Activated naive CD4-positive, alpha-beta T cell treated with anti-CD3 and anti-CD28 coated beads, Interleukin-2, amount 10 ng/mL, durations not matched to agents 7 days and 5 days (primary cell): Measurements from ENCODE around the gene CATSPERE.
A peak's percentile ranks its signal among the peaks of the same experiment; 100 is the strongest.
"Not testable (repeated sequence)": the region's sequence is repeated elsewhere in the genome, so short reads cannot be mapped to it uniquely, and the experiment has no call there.

Experiments used
- CTCF ChIA-PET: fragments of 350-600 bp; sonication (Branson Sonifier 250); formaldehyde crosslinking; loops from one replicate; lab custom pipeline; 2021; ENCODE audit warnings: antibody characterized with exemption; lab: Charles Lee
- DNase-seq: peaks from one replicate; pipeline ENCODE4 v3.0.0-alpha.2; 2020
- H3K27ac Mint-ChIP-seq: one replicate; pipeline ENCODE4 v1.8.0; 2021; ENCODE audit warnings: mild to moderate bottlenecking, moderate library complexity, mixed read lengths
- H3K27me3 Mint-ChIP-seq: one replicate; pipeline ENCODE4 v1.8.0; 2021; ENCODE audit warnings: mild to moderate bottlenecking, mixed read lengths
- H3K36me3 Mint-ChIP-seq: one replicate; pipeline ENCODE4 v1.8.0; 2021; ENCODE audit warnings: mixed read lengths
- H3K4me1 Mint-ChIP-seq: one replicate; pipeline ENCODE4 v1.8.0; 2021; ENCODE audit warnings: mixed read lengths
- H3K4me3 Mint-ChIP-seq: one replicate; pipeline ENCODE4 v1.8.0; 2021; ENCODE audit warnings: mild to moderate bottlenecking, moderate library complexity, mixed read lengths
- H3K9me3 Mint-ChIP-seq: one replicate; pipeline ENCODE4 v1.8.0; 2021; ENCODE audit warnings: mixed read lengths

CATSPERE gene

DNA sequence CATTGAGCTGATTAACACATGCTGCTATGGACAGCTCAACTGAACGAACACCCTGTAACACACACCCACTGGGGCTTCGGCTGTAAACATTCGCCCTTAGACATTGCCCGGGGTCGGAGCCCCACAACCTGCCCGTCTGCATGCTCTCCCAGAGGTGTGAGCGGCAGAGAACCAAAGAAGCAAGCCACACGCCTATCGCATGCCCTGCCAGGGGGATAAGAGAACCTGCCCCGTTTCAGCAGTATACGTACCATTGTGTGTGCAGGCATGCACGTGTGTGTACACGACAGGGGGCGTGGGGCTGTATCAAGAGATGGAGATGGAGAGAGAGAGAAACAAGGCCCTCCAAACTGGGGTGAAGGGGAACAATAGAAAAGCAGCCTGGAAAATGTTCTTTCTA, 181.9 kb downstream of the CATSPERE start:
- Mint-ChIP-seq H3K4me3 (no peak overlapping the region), H3K36me3 (no peaks in the 10 kb centered on the region), H3K27ac (no peak overlapping the region), H3K4me1 (no peaks in the 10 kb centered on the region), H3K9me3 (no peaks in the 10 kb centered on the region), H3K27me3 (peaks cover 6% of the 10 kb centered on the region)
- CTCF ChIA-PET, result interaction anchor here (0.6 kb wide), 1 partner anchor 158 kb away, joined by 3 read pairs; no protein-coding TSS in a partner anchor
- DNase-seq, result no peak

DNA sequence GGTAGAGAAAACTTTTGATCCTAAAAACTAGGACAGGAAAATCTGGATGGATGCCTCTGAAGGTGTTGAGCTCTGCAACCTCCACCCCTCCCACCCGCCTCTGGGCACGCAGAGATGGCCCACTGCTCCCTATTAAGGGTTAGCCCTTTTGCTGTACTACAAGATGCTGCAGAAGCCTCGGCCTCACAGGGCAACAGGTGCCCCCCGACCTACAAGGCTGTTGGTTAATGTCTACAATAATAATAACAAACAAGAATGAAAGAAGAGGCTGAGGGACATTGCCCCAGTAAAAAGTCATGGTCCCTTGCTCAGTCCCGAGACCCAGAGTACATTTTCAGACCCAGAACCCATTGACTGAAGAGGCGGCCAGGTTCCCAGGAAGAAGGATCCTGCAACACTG, 184.3 kb downstream of the CATSPERE start:
- Mint-ChIP-seq H3K27me3 (peaks cover 7% of the 10 kb centered on the region), H3K4me3 (no peak overlapping the region), H3K4me1 (no peaks in the 10 kb centered on the region), H3K27ac (no peak overlapping the region), H3K9me3 (no peaks in the 10 kb centered on the region), H3K36me3 (no peaks in the 10 kb centered on the region)
- no peak for DNase-seq
- CTCF ChIA-PET, result no interaction called here

DNA sequence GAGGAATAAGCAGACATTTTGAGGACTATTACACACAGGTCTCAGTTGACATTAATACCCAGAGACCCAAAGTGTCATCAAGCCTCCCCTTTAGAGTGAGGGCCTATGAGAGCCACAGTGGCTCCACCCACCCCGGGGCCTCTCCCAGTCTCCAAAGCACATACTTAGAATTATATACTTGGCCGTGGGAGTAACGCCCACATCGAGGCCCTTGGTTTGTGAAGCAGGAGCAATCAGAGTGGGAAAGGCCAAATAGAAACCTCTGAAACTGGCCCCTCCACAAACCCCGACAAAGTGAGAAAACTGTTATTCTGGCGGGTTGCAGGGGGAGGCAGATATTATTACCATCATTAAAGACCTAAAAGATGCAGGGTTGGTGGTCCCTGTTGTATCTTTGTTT, 184.8 kb downstream of the CATSPERE start:
- Mint-ChIP-seq H3K4me1 (no peaks in the 10 kb centered on the region), H3K9me3 (no peaks in the 10 kb centered on the region), H3K27me3 (peaks cover 7% of the 10 kb centered on the region), H3K27ac (no peak overlapping the region), H3K36me3 (no peaks in the 10 kb centered on the region), H3K4me3 (no peak overlapping the region)
- no peak for DNase-seq
- CTCF ChIA-PET, result no interaction called here

DNA sequence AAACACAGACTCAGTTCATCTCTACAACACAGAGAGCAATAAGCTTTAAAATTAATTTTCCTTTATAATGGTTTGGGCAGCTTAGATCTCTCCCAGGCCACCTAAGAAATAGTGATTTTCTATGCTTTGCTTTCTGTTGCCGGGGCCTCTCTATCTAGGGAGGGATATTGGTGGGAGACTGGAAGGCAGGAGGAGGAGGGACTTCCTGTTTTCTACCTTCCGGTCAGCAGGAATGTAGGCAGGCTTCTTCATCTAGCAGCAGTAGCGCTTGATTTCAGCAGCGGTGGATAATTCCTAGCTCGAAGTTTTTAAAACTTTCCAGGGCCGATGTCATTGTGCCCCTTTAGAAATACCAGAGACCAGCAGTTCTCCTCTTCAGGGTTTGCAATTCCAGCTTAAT, 186.7 kb downstream of the CATSPERE start:
- Mint-ChIP-seq H3K36me3 (peaks cover 3% of the 10 kb centered on the region), H3K4me1 (peaks cover 11% of the 10 kb centered on the region), H3K27ac (no peak overlapping the region), H3K4me3 (no peak overlapping the region), H3K27me3 (peaks cover 7% of the 10 kb centered on the region), H3K9me3 (no peaks in the 10 kb centered on the region)
- CTCF ChIA-PET, result interaction anchor here (1.0 kb wide), 1 partner anchor 44 kb away, joined by 3 read pairs; no protein-coding TSS in a partner anchor
- DNase-seq, result no peak

DNA sequence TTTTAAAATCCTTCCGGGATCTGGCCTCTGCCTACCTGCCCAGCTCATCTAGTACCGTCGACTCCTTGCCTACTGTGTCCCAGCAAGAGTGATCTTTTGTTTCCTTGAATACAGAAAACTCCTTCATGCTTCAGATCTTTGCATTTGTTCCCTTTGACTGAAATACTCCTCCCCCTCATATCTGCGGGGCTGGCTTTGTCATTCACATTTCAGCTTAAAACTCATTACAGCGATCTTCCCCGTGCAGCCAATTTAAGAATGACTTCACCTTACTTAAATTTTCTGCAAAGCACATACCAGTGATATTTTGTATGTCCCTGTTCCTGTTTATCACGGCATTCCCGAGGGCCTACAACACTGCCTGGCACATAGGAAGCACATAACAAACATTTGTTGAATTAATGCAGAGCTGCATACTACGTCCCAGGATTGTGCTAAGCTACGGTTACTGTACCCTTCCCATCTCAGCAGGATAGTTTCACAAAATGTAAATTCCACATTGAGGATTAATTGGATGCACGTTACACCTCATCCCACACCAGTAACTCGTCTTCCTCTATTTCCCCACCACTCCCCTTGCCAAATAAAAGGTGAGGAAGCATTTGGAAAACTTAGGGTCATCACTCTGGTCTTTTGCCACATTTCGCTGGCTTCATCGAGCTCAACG, 191.0 kb downstream of the CATSPERE start:
- Mint-ChIP-seq H3K27ac (peak overlapping the region; percentile 85), H3K27me3 (peaks cover 3% of the 10 kb centered on the region), H3K4me1 (peaks cover 12% of the 10 kb centered on the region), H3K9me3 (no peaks in the 10 kb centered on the region), H3K4me3 (no peak overlapping the region), H3K36me3 (peaks cover 8% of the 10 kb centered on the region)
- DNase-seq, result no peak
- CTCF ChIA-PET, result interaction anchor here (0.7 kb wide), 1 partner anchor 47 kb away, joined by 3 read pairs; no protein-coding TSS in a partner anchor

DNA sequence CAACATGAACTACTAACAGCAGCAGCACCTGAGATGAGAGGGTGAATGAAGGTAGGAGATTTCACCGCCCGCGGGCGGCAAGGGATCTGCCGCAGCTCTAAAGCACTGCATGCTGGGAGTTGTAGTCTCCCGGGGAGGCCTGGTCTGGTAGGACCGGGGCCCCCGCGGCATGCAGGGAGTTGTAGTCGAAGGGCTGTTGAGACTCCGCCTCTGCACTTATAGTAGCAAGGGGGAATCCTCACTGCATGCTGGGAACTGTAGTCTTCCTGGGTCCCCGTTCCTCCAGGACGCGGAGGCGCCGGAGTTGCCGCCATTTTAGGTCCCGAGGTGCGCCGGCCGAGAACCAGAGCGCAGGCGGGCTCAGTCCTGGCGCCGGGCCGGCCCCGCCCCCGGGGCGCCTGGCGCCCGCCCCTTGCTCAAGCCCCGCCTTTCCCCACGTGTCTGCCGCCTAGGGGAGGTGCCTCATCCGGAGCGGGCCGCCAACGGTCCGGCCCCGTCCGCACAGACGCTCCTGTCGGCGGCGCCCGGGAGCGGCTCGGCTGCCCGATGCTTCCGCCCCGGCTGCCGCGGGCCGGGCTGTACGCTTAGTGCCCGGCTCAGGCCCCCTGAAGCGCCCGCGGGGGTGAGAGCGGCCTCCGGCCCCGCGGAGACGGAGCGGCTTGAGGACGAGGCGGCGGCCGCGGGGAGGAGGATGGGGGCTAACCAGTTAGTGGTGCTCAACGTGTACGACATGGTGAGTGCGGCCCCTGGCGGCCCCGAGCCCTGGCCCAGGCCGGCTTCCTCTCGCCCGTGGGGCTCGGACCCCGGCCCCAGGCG, 191.8 kb downstream of the CATSPERE start, which contains the start of gene DESI2:
Gene DESI2, plus strand, starts transcription at position 504 of the 816 bp plus-strand sequence. Its CDS starts 188 bp downstream, at position 692.
- Mint-ChIP-seq H3K27me3 (peaks cover 2% of the 10 kb centered on the region), H3K4me3 (no peak within 1 kb of the TSS), H3K9me3 (no peaks in the 10 kb centered on the region), H3K27ac (peak within 1 kb of the TSS; percentile 85), H3K36me3 (peaks cover 16% of the 10 kb centered on the region), H3K4me1 (peaks cover 18% of the 10 kb centered on the region)
- peak; percentile 99 for DNase-seq
- CTCF ChIA-PET, result interaction anchor here (0.7 kb wide), 1 partner anchor 47 kb away, joined by 3 read pairs; no protein-coding TSS in a partner anchor

DNA sequence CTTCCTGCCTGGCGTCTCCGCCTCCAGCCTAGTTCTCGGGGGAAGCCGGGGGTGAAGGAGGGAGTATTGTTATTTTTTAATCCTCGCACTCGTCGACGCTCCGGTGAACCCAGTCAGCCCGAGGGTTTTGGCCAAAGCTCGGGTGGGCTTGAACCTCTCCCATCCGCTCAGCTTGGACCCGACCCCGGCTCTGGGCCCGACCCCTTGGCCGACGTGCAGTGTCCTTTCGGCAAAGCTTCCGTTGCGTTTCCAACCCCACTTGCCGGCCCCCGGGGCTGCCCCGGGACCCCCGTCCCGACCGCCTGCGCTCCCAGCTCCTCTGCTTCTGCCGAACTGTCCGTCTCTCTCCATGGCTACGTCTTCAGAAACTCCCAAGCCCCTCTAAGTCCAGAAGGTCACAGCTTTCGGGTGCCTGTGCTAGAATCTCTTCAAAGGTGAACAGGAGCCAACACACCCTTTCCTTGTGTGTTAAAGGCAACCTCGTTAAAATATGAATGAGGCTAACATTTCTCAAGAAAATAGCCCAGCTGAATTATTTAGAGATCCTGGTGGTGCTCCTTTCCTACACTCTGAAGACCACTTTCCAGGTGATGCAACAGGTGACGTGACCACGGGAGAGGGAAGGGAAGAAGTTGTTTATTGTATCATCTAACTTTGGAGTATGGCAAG, 192.5 kb downstream of the CATSPERE start:
- DNase-seq, result no peak
- Mint-ChIP-seq H3K27me3 (no peaks in the 10 kb centered on the region), H3K4me1 (peaks cover 26% of the 10 kb centered on the region), H3K9me3 (no peaks in the 10 kb centered on the region), H3K36me3 (peaks cover 23% of the 10 kb centered on the region), H3K27ac (no peak overlapping the region), H3K4me3 (no peak overlapping the region)
- CTCF ChIA-PET, result no interaction called here

DNA sequence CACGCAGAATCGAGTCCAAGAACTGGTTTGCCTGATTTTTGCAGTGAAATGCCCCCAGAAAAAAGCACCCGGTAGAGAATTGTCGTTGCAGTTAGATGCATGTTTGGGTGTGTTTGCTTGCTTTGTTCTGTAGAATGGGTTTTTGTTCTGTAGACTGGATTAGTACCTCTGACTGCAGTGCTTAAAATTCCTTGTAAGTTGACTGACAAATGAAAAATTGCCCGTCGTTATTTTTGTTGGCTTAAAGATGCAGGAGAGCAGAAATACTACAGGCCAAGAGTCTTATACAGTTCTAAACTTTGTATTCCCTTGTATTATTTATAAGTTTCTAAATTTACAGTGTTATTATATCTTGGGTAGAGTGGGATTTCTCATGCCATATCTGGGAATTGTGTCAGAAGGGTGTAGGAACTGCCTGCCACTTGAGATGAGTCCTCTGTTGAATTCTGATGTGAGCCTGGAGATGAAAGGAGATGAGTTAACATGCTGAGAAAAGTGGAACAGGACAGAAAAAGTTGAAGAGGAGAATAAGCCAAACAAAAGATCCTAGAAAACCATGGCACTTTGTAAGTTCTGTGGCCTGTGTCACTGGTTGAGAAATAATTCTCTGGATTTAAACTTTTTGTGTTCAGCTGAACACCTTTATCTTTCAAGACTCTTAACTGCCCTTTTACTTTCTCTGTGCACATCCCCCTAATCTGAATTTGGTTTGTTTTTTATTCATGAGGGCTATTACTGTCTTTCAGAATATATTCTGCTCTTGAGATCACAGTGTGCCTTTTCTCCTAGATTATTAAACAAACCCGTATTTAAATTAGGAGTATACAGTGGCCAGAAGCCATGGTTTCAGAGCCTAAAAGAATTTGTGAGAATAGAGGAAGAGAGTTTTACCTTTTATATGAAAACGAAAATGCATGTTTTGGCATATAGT, 193.3 kb downstream of the CATSPERE start:
- Mint-ChIP-seq H3K4me1 (peaks cover 26% of the 10 kb centered on the region), H3K36me3 (peaks cover 27% of the 10 kb centered on the region), H3K9me3 (no peaks in the 10 kb centered on the region), H3K4me3 (no peak overlapping the region), H3K27ac (no peak overlapping the region), H3K27me3 (no peaks in the 10 kb centered on the region)
- no peak for DNase-seq
- CTCF ChIA-PET, result no interaction called here

DNA sequence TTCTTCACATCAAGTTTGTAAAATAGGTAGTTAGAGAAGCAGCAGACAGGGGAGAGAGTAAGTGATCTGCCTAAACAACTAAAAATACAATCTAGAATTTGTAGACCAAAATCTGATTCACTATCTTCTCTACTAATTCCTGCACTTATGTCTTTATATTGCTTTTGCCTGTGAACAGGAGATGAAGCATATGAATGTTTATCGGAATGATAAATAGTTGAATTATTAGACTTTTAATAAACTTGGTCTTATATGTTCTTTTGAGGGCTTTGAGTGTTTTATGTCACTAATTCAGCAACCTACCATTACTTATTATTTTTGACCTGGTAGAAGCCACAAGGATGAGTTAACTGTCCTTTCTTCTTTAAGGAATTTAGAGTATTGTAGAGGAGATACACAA, 194.1 kb downstream of the CATSPERE start:
- H3K9me3 Mint-ChIP-seq, result no peaks in the 10 kb centered on the region
- peaks cover 33% of the 10 kb centered on the region for H3K36me3 Mint-ChIP-seq
- no peak overlapping the region for H3K27ac Mint-ChIP-seq
- H3K4me1 Mint-ChIP-seq, result peaks cover 26% of the 10 kb centered on the region
- H3K27me3 Mint-ChIP-seq, result no peaks in the 10 kb centered on the region
- H3K4me3 Mint-ChIP-seq, result no peak overlapping the region
- CTCF ChIA-PET, result no interaction called here
- no peak for DNase-seq

DNA sequence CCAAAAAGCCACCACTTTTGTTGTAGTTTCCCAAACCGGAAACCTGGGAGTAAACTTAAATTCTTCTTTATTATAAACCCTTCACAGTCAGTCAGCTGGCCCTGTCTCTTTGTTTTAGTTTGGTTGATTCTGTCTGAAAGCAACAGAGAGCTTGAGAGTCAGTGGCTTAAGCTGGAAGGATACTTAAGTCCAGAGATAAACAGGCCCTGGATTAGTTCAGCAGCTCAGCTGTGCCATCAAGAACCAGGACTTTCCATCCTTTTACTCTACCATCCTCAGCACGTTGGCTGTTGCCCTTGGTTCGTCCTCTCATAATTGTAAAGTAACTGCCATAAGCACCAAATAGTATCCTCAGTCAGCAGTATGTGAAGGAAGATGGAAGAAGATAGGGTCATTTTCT, 196.3 kb downstream of the CATSPERE start:
- Mint-ChIP-seq H3K27me3 (no peaks in the 10 kb centered on the region), H3K9me3 (no peaks in the 10 kb centered on the region), H3K4me3 (no peak overlapping the region), H3K27ac (no peak overlapping the region), H3K4me1 (peaks cover 17% of the 10 kb centered on the region), H3K36me3 (peaks cover 39% of the 10 kb centered on the region)
- no peak for DNase-seq
- CTCF ChIA-PET, result no interaction called here

DNA sequence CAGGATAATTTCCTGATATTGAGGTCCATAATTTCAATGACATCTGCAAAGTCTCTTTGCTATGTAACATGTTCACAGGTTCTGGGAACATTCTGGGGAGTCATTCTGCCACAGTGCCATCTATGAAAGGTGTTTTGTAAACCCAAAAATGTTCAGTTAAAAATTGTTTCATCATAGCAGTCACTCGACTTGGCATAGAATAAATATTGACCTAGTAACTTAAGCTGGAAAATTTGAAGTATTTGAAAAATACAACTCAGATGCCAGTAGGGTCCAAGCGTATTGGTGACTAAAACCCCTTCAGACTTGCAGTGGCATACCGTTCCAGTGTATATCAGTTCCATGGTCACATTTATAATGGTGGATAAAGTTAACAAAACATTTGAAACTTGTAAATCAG, 198.6 kb downstream of the CATSPERE start:
- Mint-ChIP-seq H3K4me1 (peaks cover 19% of the 10 kb centered on the region), H3K4me3 (no peak overlapping the region), H3K27me3 (no peaks in the 10 kb centered on the region), H3K27ac (no peak overlapping the region), H3K9me3 (no peaks in the 10 kb centered on the region), H3K36me3 (peaks cover 38% of the 10 kb centered on the region)
- CTCF ChIA-PET, result interaction anchor here (0.8 kb wide), 1 partner anchor 137 kb away, joined by 3 read pairs; no protein-coding TSS in a partner anchor
- DNase-seq, result no peak

DNA sequence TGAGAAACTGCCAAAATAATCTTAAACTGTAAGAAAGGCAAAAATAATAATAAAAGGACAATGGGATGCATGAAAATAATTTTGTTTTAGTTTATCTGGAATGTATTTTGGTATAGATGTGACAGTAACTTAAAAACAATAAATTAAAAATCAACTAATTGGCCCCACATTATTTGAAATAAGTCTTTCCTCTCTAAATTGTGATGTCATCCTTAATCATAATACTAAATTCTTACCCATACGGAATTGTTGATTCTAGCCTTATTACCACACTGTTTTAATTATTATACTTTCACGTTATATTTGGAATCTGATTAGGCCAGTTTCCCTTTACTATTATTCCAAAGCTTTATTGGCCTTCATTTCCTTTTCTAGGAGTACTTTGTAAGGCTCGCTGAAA, 199.5 kb downstream of the CATSPERE start:
- H3K27ac Mint-ChIP-seq, result no peak overlapping the region
- H3K4me1 Mint-ChIP-seq, result peaks cover 19% of the 10 kb centered on the region
- CTCF ChIA-PET, result no interaction called here
- DNase-seq, result no peak
- no peaks in the 10 kb centered on the region for H3K9me3 Mint-ChIP-seq
- no peak overlapping the region for H3K4me3 Mint-ChIP-seq
- H3K27me3 Mint-ChIP-seq, result no peaks in the 10 kb centered on the region
- H3K36me3 Mint-ChIP-seq, result peaks cover 38% of the 10 kb centered on the region

DNA sequence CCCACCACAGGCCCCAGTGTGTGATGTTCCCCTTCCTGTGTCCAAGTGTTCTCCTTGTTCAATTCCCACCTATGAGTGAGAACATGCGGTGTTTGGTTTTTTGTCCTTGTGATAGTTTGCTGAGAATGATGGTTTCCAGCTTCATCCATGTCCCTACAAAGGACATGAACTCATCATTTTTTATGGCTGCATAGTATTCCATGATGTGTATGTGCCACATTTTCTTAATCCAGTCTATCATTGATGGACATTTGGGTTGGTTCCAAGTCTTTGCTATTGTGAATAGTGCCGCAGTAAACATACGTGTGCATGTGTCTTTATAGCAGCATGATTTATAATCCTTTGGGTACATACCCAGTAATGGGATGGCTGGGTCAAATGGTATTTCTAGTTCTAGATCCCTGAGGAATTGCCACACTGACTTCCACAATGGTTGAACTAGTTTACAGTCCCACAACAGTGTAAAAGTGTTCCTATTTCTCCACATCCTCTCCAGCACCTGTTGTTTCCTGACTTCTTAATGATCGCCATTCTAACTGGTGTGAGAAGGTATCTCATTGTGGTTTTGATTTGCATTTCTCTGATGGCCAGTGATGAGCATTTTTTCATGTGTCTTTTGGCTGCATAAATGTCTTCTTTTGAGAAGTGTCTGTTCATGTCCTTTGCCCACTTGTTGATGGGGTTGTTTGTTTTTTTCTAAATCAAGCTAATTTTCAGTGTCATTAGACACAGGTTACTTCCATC, 200.7 kb downstream of the CATSPERE start:
- CTCF ChIA-PET, H3K27ac Mint-ChIP-seq, H3K4me3 Mint-ChIP-seq, H3K9me3 Mint-ChIP-seq, DNase-seq, H3K27me3 Mint-ChIP-seq: not testable (repeated sequence)
- Mint-ChIP-seq H3K4me1 (peaks cover 19% of the 10 kb centered on the region), H3K36me3 (peaks cover 37% of the 10 kb centered on the region)
